Measurements from ENCODE around the gene RTKN2. TPM values are rescaled to one million over a fixed set of nuclear protein-coding genes. Genes with fewer than 3 reads are reported as not detected.

Gene RTKN2
- polyA plus RNA-seq, 1 of the 3 experiments (the other 2 are of a cell fraction), result 1.4 TPM

- ChIA-PET CTCF (no interaction called here), POLR2A (no interaction called here)
- Histone ChIP-seq H4K20me1 (ENCODE audit: insufficient read depth) (no peaks in the 10 kb centered on the region), H3K9me2 (no peaks in the 10 kb centered on the region), H3K4me3 (ENCODE audit: low read depth in 2 of 2, low read length in 1 of 2) (no peak overlapping the region), H3K79me2 (ENCODE audit: insufficient read depth) (no peaks in the 10 kb centered on the region), H2AFZ (ENCODE audit: low read depth) (no peak overlapping the region; the same call in 1 of the 2 replicates), H3K4me2 (no peak overlapping the region), H3K4me1 (ENCODE audit: control insufficient read depth in 1 of 2, insufficient read depth in 2 of 2, low read depth in 1 of 2, low read length in 1 of 2) (no peaks in the 10 kb centered on the region), H3F3A (replicated peaks; ENCODE audit: insufficient read depth) (no peaks in the 10 kb centered on the region), H3K27ac (ENCODE audit: low read depth in 2 of 2, low read length in 1 of 2) (no peak overlapping the region), H3K36me3 (replicated peaks in 1 of 2; ENCODE audit: control insufficient read depth in 1 of 2, insufficient read depth in 2 of 2, low read length in 1 of 2) (no peaks in the 10 kb centered on the region), H3K9me3 (no peaks in the 10 kb centered on the region), H3K9ac (no peak overlapping the region), H3K27me3 (ENCODE audit: insufficient read depth) (no peaks in the 10 kb centered on the region)
- TF ChIP-seq ZBTB33 (IDR thresholded peaks at IDR 0.05; ENCODE audit: borderline replicate concordance, low read depth) (no peak), GABPA (IDR thresholded peaks at IDR 0.05; ENCODE audit: low read depth) (no peak), REST (IDR thresholded peaks at IDR 0.05; ENCODE audit: low read depth, low read length) (no peak), JUND (IDR thresholded peaks at IDR 0.05) (no peak), FOXM1 (IDR thresholded peaks at IDR 0.05; ENCODE audit: low read depth) (no peak), ELF1 (IDR thresholded peaks at IDR 0.05) (no peak), GATA2 (CRISPR knock-in tag; IDR thresholded peaks at IDR 0.05) (no peak), SIN3A (IDR thresholded peaks at IDR 0.05; ENCODE audit: borderline replicate concordance, low read depth, low read length) (no peak), CHD2 (IDR thresholded peaks at IDR 0.05; ENCODE audit: low read length, partially characterized antibody) (no peak), NRF1 (IDR thresholded peaks at IDR 0.05; ENCODE audit: low read depth, low read length) (no peak), PBX3 (IDR thresholded peaks at IDR 0.05) (no peak), FOSL2 (IDR thresholded peaks at IDR 0.05; ENCODE audit: borderline replicate concordance, low read depth) (no peak), TCF12 (IDR thresholded peaks at IDR 0.05) (no peak), NFIC (IDR thresholded peaks at IDR 0.05; ENCODE audit: borderline replicate concordance) (no peak)
- 65% methylated on average over 5 of the region's 5 CpGs for WGBS (ENCODE audit: low lambda C conversion rate)
- no peak for DNase-seq
These were observed 29.2 kb upstream of the RTKN2 start for GRCh38 chr10:62297857-62298256.
